Hepatocyte (in vitro differentiated cells): ENCODE data around the gene ANKRD13B. TPM values are rescaled to one million over a fixed set of nuclear protein-coding genes. Genes with fewer than 3 reads are reported as not detected.

Experiments
- DNase-seq: peaks from one replicate; pipeline ENCODE4 v3.0.0-alpha.2; 2016; ENCODE audit warnings: low spot score
- H2AFZ ChIP-seq: fragments of 200-600 bp; sonication (generic); 2 replicates; pipeline ENCODE4 v1.6.0; 2016; ENCODE audit warnings: antibody characterized with exemption, mild to moderate bottlenecking
- H3K27ac ChIP-seq: fragments of 200-600 bp; sonication (generic); 2 replicates; pipeline ENCODE4 v1.5.1; 2016; ENCODE audit warnings: mild to moderate bottlenecking
- H3K27me3 ChIP-seq: fragments of 200-600 bp; sonication (generic); 2 replicates; pipeline ENCODE4 v1.6.1; 2016
- H3K36me3 ChIP-seq: fragments of 200-600 bp; sonication (generic); replicated peaks from 2 replicates; pipeline ENCODE4 v1.5.1; 2016; ENCODE audit warnings: low read depth; ENCODE audit not compliant: insufficient read depth
- H3K4me1 ChIP-seq: fragments of 200-600 bp; sonication (generic); 2 replicates; pipeline ENCODE4 v1.5.1; 2016; ENCODE audit warnings: mild to moderate bottlenecking, moderate library complexity; ENCODE audit not compliant: insufficient read depth
- H3K4me2 ChIP-seq: fragments of 200-600 bp; sonication (generic); 2 replicates; pipeline ENCODE4 v1.6.0; 2016
- H3K4me3 ChIP-seq: fragments of 200-600 bp; sonication (generic); 2 replicates; pipeline ENCODE4 v1.5.1; 2016; ENCODE audit warnings: mild to moderate bottlenecking
- H3K79me2 ChIP-seq: fragments of 200-600 bp; sonication (generic); 2 replicates; pipeline ENCODE4 v1.6.0; 2017; ENCODE audit warnings: mild to moderate bottlenecking
- H3K9me2 ChIP-seq: fragments of 200-600 bp; sonication (generic); replicated peaks from 2 replicates; pipeline ENCODE4 v1.6.0; 2017; ENCODE audit warnings: mild to moderate bottlenecking; ENCODE audit not compliant: insufficient read depth
- H3K9me3 ChIP-seq: fragments of 200-600 bp; sonication (generic); 2 replicates; pipeline ENCODE4 v1.5.1; 2016; ENCODE audit warnings: low read depth, mild to moderate bottlenecking
- H4K20me1 ChIP-seq: fragments of 200-600 bp; sonication (generic); 2 replicates; pipeline ENCODE4 v1.6.0; 2016; ENCODE audit warnings: mild to moderate bottlenecking; ENCODE audit not compliant: insufficient read depth, poor library complexity, severe bottlenecking
- EZH2 ChIP-seq: fragments of 200-600 bp; sonication (generic); IDR thresholded peaks from 2 replicates; pipeline ENCODE4 v1.6.1; 2016; ENCODE audit warnings: antibody characterized with exemption, mild to moderate bottlenecking, borderline replicate concordance
- EZH2phosphoT487 ChIP-seq: fragments of 200-600 bp; sonication (generic); IDR thresholded peaks from one replicate; pipeline ENCODE4 v1.6.1; 2018; ENCODE audit warnings: antibody characterized with exemption, mild to moderate bottlenecking, low read depth, moderate library complexity; ENCODE audit not compliant: unreplicated experiment, severe bottlenecking
- WGBS: methylation state at CpG from one replicate; pipeline ENCODE4 v1.1.6; 2016; ENCODE audit warnings: low lambda C conversion rate; ENCODE audit errors: missing lambda C conversion rate; 5-methylcytosine and 5-hydroxymethylcytosine counted together
- polyA plus RNA-seq: library from polyadenylated mRNA; unstranded; fragments of >200 nt; fragmentation: Nextera tagmentation; extraction: Ambion mirVana; gene quantifications from 2 replicates; pipeline ENCODE4 v1.2.1, GENCODE V29; 2016
- total RNA-seq: library from RNA; depleted of rRNA; stranded (reverse); fragments of >200 nt; gene quantifications from 2 replicates; pipeline ENCODE4 v1.2.3, GENCODE V29; 2014
- TF ChIP-seq, protein P1 (sequence below): fragments of 200-600 bp; sonication (generic); IDR thresholded peaks from 2 replicates; pipeline ENCODE4 v1.5.1; 2016; ENCODE audit warnings: antibody characterized with exemption, mild to moderate bottlenecking; ENCODE audit not compliant: poor library complexity

ANKRD13B gene
- 3.5 and 5.1 TPM in 2 replicates for total RNA-seq
- 7.2 and 11.6 TPM in 2 replicates for polyA plus RNA-seq

GRCh38 chr17:29592850-29593551 is at the start of gene ANKRD13B:
Gene ANKRD13B (plus strand): TSS chr17:29593132. CDS start chr17:29593622, 490 bp downstream.
- Histone ChIP-seq H3K4me1 (peaks cover 46% of the 10 kb centered on the region), H3K9me2 (no peaks in the 10 kb centered on the region), H3K4me3 (peak within 1 kb of the TSS; percentile 83), H3K27ac (peak within 1 kb of the TSS; percentile 68), H4K20me1 (peaks cover 8% of the 10 kb centered on the region), H3K9me3 (no peaks in the 10 kb centered on the region), H2AFZ (peak within 1 kb of the TSS; percentile 89), H3K27me3 (no peaks in the 10 kb centered on the region), H3K36me3 (no peaks in the 10 kb centered on the region), H3K79me2 (peaks cover 13% of the 10 kb centered on the region), H3K4me2 (peak within 1 kb of the TSS; percentile 99)
- TF ChIP-seq EZH2 = no peak
- no peak for TF ChIP-seq EZH2phosphoT487
- TF ChIP-seq, protein P1, sequence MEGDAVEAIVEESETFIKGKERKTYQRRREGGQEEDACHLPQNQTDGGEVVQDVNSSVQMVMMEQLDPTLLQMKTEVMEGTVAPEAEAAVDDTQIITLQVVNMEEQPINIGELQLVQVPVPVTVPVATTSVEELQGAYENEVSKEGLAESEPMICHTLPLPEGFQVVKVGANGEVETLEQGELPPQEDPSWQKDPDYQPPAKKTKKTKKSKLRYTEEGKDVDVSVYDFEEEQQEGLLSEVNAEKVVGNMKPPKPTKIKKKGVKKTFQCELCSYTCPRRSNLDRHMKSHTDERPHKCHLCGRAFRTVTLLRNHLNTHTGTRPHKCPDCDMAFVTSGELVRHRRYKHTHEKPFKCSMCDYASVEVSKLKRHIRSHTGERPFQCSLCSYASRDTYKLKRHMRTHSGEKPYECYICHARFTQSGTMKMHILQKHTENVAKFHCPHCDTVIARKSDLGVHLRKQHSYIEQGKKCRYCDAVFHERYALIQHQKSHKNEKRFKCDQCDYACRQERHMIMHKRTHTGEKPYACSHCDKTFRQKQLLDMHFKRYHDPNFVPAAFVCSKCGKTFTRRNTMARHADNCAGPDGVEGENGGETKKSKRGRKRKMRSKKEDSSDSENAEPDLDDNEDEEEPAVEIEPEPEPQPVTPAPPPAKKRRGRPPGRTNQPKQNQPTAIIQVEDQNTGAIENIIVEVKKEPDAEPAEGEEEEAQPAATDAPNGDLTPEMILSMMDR = no peak
- 2% methylated on average over 17 of the region's 96 CpGs for WGBS
- DNase-seq = peak; percentile 45

DNA sequence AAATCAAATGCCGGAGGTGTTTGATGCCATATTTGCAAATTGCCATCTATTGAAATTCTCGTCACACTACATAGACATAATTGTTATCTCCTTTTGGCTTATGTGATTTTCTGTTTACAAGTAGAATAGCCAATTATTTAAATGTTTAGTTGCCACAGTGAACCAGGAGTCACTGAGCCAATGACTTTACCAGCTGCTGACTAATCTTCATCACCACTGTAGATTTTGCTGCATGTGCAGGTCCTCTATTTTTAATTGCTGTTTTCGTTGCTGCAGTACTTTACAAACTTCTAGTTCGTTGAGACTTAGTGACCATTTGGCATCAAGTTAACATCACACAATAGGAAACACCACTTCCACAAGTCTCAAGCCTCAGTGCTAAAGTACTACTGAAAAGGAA is 48.9 kb upstream of the ANKRD13B start:
- no peaks in the 10 kb centered on the region for H4K20me1 ChIP-seq
- no peaks in the 10 kb centered on the region for H3K9me3 ChIP-seq
- TF ChIP-seq EZH2phosphoT487 = no peak
- TF ChIP-seq, protein P1 = no peak
- no peak for TF ChIP-seq EZH2
- no peak overlapping the region for H2AFZ ChIP-seq
- no peak overlapping the region for H3K4me2 ChIP-seq
- H3K36me3 ChIP-seq = no peaks in the 10 kb centered on the region
- H3K27ac ChIP-seq = no peak overlapping the region
- 94% methylated on average over 4 of the region's 4 CpGs for WGBS
- DNase-seq = no peak
- no peaks in the 10 kb centered on the region for H3K79me2 ChIP-seq
- H3K4me1 ChIP-seq = no peaks in the 10 kb centered on the region
- no peaks in the 10 kb centered on the region for H3K27me3 ChIP-seq
- no peak overlapping the region for H3K4me3 ChIP-seq
- H3K9me2 ChIP-seq = no peaks in the 10 kb centered on the region

GRCh38 chr17:29546085-29546484 is 46.8 kb upstream of the ANKRD13B start:
- TF ChIP-seq EZH2phosphoT487 (no peak), EZH2 (no peak)
- TF ChIP-seq, protein P1 = no peak
- H3K4me1 ChIP-seq = no peaks in the 10 kb centered on the region
- 92% methylated on average over 1 of the region's 1 CpG for WGBS
- H3K9me3 ChIP-seq = no peaks in the 10 kb centered on the region
- no peak overlapping the region for H3K27ac ChIP-seq
- H3K79me2 ChIP-seq = no peaks in the 10 kb centered on the region
- H3K36me3 ChIP-seq = no peaks in the 10 kb centered on the region
- H4K20me1 ChIP-seq = no peaks in the 10 kb centered on the region
- peak; percentile 7 for DNase-seq
- H3K27me3 ChIP-seq = no peaks in the 10 kb centered on the region
- no peak overlapping the region for H2AFZ ChIP-seq
- no peak overlapping the region for H3K4me2 ChIP-seq
- H3K4me3 ChIP-seq = no peak overlapping the region
- H3K9me2 ChIP-seq = no peaks in the 10 kb centered on the region
